DMS114 treated with DMSO at 0.1 percent for 48 hours (cell line): ENCODE data around the gene DNM1.

Source experiments
- DNase-seq: peaks from one replicate; lab custom pipeline; 2025; ENCODE audit not compliant: unreplicated experiment; lab: John Stamatoyannopoulos, UW

DNM1 gene

DNA sequence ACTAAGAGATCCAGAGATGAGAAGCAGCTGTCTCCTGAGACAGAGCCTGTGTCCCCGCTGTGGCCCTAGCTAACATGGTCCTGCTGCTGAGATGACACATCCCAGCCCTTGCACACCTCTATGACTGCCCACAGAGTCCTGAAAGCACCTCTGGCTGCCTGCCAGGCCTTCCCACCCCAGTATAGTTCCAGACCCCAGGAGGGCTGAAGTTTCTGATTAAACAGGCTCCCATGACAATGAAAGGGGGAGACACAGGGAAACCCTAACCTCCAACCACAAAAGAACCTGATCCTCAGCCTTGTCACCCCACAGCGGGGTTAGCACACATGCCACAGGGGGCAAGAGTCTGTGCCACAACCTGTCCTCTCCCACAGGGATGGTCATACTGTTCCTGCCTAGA is 27.5 kb upstream of the DNM1 start:
- DNase-seq = no peak

DNA sequence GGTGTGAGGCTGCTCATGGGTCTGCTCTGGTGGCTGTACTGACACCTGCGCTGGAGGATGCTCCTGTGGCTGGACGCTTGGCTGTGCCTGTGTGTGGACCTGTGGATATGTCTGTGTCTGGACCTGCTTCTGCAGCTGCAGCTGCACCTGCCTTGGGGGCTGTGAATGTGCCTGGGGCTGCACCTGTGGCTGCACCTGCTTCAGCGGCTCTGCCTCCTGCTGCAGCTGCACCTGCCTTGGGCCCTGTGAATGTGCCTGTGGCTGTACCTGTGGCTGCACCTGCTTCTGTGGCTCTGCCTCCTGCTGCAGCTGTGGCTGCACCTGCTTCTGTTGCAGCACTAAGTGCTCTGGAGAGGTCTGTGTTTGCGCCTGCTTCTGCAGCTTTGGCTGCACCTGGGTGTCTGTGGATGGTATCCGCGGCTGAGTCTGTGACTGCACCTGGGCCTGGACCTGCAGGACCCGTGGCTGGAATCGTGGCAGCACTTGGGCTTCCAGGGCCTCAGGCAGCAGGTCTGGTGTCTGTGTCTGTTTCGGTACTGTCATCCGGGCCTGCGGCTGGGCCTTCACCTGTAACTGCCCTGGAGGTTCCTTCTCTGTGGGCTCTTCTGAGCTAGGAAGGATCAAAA is 24.3 kb upstream of the DNM1 start:
- DNase-seq = no peak

DNA sequence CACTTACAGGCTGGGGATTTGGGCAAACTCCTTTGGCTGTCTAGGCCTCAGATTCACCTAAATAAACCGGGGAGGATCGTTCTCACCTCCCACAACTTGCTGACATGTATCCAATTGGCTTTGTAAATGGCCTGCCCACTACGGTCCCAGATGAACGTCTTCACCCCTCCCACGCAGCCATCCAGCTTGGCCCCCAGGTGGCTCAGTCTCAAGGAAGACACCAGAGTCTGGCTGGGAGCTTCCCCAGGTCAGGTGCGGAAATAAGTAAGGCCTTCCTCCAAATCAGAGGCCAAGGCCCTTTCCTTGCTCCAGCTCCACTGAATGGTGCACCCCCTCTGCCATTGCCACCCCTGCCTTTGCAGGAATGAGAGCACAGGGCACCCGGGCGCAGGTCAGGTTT is 23.2 kb upstream of the DNM1 start:
- no peak for DNase-seq

DNA sequence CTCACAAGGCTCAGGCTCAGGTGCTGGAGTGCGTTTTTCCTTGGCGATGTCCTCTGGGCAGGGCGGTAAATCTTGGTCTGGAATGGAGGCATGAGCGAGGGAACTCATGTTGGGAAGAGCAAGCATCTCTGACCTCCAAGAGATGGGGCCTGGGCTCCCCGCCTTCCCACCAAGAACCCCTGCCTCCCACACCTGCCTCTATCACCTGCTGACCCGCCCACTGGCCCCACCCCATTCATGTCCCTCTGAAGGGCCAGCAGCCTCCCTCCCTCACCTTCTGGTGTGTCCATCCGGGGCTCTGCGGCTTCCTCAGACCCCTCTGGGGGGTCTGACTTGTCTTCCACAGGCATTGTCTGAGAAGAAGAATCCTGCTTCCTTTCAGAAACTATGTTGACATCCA is 22.7 kb upstream of the DNM1 start:
- DNase-seq = no peak

DNA sequence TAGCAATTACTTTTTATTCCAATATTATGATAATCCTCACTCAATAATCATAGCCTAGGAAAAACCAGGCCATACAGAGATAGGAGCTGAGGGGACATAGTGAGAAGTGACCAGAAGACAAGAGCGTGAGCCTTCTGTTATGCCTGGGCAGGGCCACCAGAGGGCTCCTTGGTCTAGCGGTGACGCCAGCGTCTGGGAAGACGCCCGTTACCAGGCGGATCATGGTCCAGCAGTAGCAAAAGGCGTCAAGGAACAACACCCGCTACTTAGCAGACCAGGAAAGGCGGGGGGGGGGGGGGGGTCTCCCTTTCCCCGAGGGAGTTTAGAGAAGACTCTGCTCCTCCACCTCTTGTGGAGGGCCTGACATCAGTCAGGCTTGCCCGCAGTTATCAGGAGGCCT is 21.7 kb upstream of the DNM1 start:
- DNase-seq = peak; percentile 12

DNA sequence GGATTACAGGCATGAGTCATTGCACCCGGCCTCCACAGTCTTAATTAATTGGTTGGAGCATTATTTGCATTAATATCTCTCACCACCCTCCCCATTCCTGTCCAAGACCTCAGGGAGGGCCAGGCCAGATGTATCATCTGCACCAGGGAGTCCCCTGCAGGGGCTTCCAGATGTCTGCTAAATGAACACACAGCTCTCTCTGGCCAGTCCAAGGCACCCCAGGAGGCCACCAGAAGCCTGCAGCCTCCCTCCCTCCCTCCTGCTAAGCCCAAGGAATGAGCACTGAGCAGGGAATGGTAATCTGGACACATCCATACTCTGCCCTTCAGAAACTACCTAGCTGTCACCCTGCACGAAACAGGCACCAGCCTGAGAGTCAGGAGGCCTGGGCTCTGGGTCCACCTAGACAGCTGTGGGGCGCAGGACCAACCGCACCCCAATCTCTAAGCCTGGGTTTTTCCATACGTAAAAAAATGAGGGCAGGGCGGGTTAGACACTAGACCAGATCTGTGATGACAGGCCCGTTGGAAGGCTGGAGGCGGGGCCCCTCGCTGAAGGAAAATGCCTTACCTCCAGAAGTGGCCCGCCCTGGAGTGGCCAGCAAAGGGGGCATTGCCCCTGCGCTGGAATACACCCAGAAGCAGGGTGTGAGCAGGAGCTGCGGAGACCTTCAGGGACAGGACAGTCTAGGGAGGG is 20.1 kb upstream of the DNM1 start:
- no peak for DNase-seq

DNA sequence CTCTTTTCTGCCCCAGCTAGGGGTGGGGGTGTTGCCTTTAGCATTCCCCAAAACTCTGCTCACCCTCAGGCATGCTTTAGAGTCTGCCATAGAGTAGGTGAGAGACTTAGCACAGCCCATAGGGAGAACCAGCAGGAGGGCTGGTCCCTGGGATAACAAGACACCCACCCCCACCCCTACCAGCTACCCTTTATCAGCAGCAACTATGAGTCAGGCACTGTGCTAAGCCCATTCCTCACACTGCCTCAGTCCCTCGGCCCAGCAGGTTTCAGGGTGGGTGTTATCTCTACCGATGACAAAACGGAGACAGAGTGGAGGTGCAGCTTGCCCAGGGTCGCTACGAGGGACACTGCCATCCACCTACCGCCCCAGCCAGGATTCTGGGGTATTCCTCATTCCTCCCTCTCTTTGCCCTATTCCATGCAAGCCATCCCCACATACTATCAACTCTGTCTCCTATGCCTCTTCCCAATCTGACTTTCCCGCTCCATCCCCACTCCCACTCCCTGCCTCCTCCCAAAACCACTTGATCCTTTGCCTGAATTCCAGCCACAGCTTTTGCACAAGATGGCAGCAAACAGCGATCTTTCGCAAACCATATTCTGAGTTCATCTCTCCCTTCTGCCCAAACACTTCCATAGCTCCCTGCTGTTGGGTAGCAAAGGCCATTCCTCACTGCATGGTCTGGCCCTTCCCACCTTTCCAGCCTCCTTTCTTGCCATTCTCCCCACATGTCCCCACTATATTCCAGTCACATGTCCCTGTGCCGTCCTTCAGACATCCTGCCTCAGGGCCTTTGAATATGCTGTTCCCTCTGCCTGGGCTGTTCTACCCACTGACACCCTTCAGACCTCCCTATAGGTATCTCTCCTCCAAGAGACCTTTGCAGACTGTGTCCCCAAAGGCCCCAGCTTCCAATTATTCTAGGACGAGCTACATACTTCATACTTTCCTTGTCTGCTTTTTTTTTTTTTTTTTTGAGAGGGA is 16.9 kb upstream of the DNM1 start:
- no peak for DNase-seq

DNA sequence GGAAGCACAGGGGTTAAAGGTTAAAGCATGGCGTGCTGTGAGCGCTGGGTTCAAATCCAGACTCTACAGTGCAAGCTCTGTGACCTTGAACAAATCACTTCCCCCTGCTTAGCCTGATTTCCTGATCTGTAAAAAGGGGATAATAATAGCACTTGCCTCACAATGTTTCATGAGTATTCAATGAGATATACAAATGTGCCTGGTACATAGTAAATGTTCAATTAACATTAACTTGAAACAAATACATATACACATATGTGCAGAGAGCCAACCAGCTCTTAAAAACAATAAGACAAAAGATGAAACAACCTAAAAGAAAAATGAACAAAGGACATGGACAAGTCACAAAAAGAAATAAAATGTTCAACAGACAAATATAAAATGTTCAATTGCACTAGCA is 15.8 kb upstream of the DNM1 start:
- no peak for DNase-seq

DNA sequence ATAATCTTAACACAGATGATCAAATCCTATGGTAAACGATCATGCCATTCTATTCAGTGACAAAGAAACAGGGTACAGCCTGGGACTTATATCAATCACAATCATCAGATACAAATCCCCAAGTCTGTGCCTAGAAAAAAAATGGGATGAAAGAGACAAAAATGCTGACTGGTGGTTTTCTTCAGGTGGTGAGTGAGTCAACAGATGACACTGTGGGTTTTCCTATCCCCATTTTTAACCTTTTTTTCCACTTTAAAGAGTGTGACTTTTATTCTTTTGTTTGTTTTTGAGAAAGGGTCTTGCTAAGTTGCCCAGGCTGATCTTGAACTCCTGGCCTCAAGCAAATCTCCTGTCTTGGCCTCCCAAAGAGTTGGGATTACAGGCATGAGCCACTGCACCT is 15.0 kb upstream of the DNM1 start:
- no peak for DNase-seq

DNA sequence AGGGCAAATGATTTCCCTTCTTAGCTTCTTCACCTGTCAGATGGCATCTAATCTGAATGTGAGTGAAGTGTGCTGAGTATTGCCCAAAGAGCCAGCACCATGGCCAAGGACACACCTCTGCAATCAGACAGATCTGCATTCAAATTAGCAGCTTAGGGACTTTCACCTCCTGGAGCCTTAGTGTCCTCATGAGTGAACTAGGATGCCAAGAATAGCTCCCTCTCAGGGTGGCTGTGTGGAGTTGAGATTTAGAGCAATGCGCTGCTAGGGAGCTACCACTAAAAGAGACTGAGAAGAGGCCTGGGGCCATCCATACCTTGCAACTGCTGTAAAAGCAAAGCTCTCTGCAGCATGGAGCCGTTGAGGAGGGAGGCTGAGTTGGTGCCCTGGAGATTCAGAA is 13.2 kb upstream of the DNM1 start:
- DNase-seq = no peak

DNA sequence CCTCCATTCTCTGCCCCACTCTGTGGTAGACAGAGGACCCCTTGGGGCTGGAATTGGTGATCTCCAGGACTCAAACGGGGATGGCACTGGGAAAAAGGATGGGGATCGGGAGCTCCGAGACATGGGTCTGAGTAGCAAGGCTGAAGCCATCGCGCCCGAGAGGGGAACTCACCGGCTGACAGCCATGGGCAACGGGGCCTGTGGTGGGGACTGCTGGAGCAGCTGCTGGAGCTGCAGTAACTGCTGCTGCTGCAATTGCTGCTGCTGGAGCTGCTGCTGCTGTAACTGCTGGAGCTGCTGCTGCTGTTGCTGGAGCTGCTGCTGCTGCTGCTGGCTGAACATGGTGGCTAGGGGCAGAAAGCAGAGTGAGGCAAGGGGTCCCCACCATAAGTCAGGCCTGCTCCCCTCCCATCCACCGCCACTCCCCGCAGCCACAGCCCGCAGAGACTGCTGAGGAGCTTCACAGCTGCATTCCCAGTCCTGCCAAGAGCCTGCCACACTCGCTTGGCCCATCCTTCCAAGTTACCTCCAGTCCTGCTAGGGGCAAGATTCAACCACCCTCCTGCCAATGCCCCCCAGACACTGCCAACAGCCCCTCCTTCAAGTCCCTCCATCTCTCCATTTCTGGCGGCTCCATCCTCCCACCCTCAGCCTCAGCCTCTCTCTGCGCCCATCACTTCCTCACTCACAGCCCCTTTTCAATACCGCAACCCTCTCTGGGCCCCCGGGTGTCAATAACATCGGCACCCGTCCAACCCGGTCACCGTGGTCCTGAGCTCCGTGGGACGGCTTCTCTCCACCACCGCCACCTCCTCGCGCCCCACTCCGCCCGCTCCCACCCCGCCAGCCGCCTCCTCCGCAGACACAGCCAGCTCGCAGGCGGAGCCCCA is 12.4 kb upstream of the DNM1 start:
- DNase-seq = no peak

DNA sequence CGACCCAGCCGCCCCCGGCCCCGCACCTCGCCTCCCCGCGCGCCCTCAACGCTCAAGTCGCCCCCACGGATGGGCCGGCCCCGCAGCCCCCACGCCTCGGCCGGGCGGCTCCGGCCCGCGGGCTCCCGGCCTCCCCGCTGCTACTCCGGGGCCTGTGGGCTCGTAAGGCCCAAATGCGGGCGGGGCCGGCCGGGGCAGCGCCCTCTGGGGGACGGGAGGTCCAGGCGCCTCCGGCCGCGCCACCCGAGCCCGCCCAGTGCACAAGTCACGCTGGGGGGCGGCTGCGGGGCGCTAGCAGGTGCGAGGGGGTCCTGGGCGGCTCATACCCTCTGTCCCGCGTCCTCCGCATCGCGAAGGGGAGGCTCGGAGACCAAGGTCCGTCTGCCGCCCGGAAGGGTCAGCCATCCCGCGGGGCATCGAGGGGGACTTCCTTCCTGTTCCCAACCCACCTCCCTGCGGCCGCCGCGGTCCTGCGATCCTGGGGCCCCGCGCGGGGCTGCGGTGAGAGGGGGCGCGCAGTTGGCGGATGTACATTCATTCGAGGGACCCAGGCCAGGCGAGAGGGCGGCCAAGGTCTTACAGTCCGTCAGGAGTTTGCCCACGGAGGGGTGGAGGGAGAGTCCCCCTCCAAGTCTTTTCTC is 11.7 kb upstream of the DNM1 start, which contains the start of gene CIZ1:
Gene CIZ1, minus strand, starts transcription at position 167 of the 641 bp plus-strand sequence. CDS start 715 bp downstream, outside the sequence.
- peak; percentile 32 for DNase-seq

DNA sequence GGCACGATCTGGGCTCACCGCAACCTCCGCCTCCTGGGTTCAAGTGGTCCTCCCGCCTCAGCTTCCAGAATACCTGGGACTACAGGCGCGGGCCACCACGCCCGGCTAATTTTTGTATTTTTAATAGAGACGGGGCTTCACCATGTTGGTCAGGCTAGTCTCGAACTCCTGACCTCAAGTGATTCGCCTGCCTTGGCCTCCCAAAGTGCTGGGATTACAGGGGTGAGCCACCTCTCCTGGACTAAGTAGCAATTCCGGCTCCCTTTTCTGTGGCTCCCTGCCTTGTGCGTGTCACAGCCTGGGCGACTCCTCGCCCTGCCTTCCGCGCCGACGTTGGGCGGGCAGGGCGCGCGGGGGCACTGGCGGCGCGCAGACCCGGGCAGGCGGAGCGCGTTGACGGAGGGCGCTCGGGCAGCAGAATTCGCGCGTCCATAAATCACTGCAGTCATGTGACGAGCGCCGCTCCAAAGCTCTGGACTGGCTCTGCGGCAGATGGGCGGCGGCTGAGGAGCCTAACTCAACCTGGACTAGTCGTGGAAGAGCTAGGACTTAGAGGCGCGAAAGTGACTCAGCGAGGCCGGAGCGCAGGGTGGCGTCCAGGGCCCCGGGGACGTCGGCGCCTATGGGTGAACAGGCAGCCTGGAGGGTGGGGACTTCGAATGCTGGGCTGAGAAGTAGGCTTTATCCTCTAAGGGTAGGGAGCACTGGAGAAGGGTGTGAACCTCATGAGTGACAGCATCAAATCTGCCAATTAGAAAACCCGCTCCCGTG is 10.4 kb upstream of the DNM1 start:
- DNase-seq = peak; percentile 57

DNA sequence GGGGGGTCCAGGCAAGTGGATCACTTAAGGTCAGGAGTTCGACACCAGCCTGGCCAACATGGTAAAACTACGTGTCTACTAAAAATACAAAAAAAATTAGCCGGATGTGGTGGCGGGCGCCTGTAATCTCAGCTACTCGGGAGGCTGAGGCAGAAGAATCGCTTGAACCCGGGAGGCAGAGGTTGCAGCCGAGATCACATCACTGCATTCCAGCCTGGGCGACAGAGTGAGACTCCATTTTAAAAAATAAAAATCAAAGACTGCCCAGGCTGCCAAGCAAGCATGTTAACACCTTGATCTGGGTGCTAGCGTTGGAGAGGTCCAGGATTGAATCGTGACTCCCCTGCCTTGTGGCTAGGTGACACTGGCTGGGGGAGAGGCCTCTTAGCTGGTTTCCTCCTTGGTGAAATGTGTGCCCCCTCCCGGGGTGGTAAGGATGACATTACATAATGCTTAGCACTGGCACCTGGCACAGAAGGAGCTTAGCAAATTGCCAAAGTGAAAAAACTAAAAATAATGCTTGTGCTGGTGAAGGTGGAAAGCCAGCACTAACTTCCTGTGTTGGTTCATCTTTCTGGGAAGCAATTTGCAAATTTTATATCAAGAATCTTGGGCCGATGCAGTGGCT is 9.6 kb upstream of the DNM1 start:
- DNase-seq = no peak

DNA sequence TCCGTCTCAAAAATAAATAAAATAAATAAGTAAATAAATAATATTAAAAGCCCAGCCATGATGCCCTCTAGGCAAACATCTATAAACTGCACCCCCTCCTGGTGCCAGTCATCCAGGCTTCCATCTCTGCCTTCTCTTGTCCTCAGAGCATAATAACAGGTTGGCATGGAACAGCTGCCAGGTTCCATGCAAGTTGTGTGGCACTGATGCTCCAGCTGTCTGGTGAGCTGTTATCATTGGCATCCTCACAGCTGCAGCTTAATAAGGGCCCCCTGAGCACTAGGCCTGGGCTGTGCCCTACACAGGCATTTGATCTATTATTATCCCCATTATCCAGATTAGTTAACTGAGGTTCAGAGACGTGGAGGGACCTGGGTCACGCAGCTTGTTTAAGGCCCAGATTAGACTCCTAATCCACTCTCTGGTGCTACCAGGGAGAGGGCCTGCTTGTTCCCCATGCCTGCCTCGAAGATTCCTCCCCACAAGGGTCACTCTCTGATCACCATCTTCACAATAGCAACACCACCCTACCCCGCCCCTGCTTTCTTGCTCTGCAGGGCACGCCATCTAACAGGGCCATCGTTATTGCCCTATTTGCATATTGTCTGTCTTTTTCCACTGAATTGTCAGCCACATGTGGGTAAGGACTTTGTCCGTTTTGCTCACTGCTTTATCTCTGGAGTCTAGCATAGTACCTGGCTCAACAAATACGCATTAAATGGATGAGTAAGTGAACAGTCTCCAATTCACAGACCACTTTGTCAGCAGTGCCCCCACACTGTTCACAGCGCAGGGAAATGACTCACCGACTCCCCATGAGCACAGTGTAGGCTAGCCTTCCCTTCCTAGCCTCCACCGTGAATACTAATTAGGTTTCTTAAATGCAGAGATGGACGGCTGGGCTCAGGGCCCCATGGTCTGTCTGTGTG is 1.5 kb upstream of the DNM1 start:
- DNase-seq = no peak

DNA sequence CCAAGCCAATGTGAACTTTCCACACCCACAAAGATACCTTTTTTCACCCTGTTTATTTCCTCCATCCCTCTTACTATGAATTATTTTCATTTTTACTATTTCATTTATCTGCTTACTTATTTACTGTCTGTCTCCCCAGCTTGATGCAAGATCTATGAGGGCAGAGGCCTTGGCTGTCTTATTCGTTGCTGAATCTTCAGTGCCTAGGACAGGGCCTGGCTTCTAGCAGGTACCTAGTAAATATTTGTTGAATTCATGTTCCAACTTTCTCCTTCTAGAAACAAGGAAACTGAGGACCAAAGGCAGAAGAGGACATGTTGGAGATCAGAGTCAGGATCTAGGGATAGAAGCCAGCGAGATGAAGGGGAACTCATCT is 543 bp upstream of the DNM1 start:
- no peak for DNase-seq

DNA sequence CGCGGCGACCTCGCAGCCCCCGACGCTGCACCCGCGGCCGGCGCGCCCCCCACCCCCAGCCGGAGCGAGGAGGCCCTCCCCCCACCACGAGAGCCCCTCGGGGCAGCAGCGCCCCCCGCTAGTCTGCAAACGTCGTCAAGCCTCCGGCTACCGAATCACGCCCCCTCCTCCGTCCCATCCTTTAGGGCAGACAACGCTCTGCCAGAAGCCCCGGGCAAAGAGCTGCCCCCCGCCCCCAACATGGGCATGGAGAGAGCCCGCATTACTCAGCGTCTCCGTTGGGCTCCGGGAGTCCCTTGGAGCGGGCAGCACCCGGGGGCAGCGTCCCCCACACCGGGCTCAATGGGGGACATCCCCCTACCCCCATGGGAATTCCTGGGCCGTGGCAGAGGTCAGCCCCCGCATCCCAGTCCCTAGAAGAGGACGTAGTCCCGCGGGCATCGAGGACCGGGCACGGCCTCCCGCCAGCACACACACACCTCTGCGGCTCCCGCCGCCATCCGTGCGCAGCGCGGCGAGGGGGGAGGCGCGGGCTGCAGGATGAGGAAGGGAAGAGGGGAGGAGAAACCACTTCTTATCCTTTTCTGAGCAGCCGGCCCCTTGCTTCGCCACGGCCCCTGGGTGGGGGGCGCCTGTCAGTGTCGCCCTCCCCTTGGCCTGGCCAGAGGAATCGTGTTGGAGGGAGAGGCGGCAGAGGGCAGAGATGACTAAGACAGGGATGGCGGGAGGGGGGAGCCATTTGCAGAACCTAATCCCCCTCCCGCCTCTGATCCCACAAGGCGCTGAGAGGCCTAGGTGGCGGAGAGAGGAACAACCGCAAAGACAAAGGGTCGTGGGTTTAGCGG is 750 bp downstream of the DNM1 start:
- no peak for DNase-seq
